ENCODE results near the gene MACO1.
"Not testable (repeated sequence)": the region's sequence is repeated elsewhere in the genome, so short reads cannot be mapped to it uniquely, and the experiment has no call there.

Gene MACO1

GRCh38 chr1:25425098-25426085, 5.3 kb upstream of the MACO1 start:
- DNase-seq, result no peak

GRCh38 chr1:25427696-25428095, 3.0 kb upstream of the MACO1 start:
- DNase-seq, result no peak

DNA sequence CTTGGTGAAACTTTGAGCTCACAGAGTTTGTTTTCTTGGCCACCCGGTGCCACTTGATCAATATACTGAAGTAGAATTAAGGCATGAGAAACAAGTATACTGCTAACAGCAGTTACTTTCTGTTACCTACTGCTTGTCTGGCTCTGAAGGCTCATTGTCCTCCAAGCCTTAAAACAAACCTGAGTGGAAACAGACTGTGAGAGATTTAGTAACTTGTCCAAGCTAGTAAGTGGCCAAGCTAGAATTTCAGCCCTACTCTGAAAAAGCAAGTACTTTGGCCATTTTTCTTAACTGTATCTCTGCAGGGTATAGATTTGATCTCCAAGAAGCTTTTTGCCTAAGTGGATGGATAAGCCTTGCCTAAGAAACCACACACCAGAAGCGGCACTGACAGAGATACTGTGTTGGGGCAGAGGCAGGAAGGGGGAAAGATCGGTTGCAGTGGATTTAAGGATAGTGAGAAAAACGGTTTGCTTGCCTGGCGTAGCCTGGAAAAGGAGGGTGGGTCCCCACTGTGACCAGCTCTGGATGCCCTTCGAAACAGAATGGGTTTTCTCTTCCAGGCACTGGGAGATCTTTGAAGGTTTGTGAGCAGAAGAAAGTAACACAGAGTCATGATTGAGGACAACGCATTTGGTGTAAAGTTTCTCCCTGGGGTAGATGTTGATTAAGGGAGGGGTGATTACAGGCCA, 2.1 kb upstream of the MACO1 start:
- no peak for DNase-seq

DNA sequence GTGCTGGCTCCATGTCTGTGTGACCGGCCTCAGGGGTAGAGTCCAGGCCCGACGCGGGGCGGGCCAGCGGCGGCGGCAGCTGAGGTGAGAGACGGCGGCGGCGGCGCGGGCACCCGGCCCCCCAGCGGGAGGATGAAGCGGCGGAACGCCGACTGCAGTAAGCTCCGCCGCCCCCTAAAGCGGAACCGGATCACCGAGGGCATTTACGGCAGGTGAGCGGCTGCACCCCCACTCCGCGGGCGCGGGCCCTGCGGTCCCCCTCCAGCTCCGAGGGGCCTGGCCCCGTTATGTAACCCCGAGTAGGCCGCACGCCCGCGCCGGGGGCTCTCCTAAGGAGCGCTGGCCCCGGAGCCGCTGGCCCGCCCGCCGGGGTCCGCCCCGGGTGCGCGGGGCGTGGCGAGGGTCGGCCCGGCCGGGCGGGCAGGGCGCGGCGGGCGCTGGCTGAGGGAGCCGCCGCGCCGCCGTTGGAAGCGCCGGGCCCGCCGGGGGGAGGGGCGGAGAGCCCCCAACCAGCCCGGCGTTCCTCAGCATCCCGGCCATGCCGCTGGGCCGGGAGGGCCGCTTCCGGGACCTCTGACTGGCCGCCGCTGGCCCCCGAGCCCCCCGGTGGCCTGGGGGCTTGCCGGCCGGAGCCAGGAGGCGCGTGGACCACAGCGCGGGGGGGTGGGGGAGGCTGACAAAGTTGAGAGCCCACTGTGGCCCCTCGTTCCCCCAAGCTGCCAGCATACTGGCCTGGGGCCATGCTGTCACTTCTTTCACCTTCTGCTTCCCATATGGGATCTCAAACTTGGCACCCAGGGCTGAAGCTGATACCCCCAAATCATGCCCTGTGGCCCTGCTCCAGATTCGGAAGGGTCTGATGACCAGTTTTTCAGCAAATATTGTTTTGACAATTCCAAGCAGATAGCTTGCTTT, 527 bp downstream of the MACO1 start:
- DNase-seq, result peak; percentile 21

DNA sequence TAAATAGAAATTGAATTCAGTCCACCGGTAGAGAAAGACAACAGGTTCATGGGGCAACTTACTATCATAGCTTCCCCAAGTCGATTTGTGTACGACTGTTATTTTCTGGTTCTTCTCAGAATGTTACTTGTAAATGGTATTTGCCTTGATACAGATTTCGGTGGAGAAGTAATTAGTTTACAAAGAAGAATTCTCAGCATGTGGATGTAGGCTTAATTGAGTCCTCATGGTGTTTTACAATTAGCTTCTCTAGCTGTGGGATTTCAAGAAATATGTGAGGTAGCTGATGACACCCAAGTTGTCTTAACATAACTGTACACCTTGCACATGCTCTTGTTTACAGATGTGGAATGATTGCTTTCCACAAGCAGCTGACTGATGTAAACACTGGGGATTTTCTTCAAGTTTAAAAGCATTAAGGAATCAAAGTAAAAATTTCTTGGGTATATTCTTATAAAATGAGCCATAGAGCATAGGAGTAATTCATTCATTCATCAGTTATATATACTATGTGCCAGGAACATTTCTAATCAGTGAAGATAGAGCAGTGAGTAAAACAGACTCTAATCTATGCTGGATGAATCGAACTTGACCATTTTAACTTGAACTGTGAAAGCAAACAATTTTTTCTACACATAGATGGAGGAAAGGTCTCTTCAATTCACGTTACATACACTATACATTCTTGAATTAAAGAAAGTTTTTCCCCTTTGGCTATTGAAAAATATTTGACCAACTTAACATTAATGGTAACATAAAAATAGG, 1.4 kb downstream of the MACO1 start:
- no peak for DNase-seq

- no peak for DNase-seq
Measured at GRCh38 chr1:25432749-25433388, 2.2 kb downstream of the MACO1 start.

DNA sequence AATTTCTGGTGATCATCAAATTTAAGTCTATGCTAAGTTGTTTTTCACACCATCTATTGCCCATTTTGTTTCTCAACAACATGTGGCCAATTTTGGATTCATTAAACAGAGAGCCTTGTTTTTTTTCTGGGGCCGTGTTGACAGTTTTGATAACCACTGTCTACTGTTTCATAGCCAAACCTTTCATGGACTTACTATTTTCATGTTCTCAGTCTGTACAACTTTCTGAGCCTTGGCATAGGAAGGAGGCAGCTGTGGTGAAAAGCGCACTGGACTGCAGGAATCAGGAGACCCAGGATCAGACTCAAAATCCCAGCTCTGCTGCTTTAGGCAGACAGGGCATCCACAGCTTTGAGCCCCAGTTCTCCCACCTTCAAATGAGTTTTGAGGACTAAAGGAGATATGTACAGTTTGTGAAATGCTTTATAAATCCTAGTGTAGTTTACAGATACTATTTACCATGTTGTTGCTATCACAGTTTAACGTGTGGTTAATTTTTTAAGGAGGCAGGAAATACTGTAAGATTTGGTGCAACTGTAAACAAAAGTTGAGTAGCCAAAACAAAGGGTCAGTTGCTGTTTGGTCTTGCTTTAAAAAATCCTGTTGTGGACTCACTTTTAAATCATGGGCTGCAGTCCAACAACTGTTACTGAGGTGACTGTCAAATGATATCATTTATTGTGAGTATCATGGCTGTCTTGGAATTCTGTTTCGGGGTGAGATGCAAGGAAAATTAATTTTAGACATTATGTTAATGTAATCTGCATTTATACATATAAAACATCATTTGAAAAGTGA, 2.9 kb downstream of the MACO1 start:
- no peak for DNase-seq

DNA sequence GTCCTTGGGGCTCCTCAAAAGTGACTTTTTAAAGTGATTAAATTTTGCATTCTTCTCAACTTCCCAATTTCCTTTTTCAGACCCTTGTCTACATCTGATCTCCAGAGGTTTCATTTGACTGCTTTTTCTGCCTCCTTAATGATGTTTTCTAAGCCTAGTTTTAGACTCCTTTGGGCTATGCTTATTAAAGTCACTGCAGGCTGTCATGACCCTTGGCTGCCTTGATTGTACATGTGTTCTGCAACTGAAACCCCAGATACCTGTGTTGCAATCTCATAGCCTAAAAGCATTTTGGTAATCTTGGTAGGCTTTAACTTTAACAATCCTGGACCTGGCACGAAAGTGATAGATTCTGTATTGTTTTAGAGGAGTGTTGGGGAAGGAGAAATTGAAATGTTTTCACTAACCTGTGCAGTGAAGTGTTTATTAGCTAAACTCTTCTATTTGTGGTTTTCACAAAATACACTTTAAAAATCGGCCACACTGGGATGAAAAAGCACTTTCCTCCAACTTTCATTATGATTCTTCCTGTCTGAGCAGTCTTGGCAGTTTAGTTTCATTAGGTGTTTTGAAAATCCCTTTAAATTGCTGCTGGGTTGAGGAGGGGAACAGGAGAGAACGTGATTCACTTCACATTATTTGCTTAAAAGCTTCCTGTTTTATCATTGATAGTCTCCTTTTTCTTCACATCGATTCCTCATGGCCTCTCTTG, 4.9 kb downstream of the MACO1 start:
- DNase-seq, result no peak

DNA sequence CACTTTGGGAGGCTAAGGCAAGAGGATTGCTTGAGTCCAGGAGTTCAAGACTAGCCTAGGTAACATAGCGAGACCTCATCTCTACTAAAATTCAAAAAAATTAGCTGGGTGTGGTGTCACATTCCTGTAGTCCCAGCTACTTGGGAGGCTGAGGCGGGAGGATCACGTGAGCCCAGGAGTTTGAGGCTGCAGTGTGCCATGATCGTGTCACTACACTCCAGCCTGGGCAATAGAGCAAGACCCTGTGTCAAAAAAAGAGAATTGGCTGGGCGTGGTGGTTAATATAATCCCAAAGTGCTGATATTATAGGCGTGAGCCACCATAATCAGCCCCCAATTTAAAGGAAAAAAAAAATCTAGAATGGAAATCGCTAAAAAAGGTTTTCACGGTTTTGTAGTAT, 7.0 kb downstream of the MACO1 start:
- no peak for DNase-seq

GRCh38 chr1:25439287-25439686, 8.6 kb downstream of the MACO1 start:
- no peak for DNase-seq

DNA sequence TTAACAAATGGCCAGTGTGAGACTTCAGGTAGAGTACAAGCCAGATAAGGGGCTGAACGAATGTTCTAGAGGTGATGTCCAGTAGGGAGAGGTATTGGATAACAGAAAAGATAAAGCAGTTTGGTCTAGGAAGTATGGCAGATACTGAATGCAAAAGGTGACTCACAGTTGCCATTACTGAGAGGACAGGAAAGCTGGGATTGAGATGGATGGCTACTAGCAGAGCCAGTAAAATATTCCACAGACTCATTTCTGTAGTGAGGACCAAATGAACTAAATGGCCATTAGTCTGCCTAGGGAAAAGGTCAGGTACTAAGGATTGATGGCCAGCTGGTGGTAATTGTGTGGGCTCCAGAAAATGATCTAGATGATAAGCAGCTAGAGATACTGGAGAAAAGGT, 11.5 kb downstream of the MACO1 start:
- no peak for DNase-seq

DNA sequence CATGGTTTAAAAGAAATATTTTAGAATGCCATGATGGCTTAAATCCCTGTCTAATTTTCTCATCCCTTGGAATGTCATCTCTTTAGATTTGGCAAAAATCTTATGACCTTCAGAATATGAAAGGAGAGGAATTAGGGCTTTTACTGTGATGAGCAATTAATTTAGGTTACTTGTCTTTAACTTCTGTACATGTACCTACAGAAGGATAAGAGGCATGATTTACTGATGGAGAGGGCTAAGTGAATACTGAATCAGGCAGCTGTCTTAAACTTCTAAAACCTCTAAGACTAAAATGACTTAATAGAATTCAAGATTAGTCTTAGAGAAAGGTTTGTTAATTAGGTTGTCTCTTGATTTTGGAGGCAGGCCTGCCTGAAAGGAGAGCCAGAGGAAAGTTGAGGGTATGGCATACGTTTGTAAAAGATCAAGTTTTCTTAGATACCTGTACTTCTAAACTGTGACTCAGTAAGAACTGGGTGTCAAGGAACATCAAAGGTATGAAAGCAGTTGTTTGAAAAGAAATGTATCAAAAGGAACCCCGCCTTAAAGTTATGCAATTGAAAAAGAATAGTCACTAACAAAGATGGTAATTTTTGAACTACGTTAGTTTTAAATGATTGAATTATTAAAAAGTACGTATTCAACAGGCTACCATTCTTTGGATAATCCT, 12.5 kb downstream of the MACO1 start:
- DNase-seq, result no peak

DNA sequence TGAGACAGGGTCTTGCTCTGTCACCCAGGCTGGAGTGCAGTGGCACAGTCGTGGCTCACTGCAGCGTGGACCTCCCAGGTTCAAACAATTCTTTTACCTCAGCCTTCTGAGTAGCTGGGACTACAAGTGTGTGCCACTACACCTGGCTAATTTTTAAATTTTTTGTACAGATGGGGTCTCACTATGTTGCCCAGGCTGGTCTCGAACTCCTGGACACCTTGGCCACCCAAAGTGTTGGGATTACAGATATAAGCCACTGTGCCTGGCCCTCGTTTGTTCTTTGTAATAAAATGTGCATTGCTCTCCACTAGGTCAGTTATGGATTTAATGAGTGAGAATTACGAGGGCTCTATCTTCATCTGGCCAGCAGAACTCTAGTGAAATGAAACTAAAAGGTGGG, 13.9 kb downstream of the MACO1 start:
- not testable (repeated sequence) for DNase-seq

- no peak for DNase-seq
Measured at GRCh38 chr1:25445993-25446538, 15.4 kb downstream of the MACO1 start.

DNA sequence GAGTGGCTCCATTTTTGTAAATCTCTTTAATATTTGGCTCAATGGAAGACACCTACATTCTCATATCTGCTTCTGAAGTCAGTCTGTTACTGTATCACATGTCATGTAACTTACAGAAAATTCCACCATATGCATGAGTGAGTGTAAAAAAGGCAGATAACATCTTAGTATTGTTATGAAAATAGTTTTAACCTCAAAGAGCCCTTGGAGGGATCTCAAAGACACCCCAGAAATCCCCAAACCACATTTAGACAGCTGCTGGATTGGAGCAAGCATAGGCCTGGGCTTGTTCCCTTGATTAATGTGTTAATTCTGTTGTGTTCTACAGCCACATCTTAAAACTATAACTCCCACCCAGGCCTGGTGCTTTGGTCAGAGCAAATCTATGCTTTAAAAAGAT, 16.9 kb downstream of the MACO1 start:
- no peak for DNase-seq

GRCh38 chr1:25450891-25451290, 20.2 kb downstream of the MACO1 start:
- DNase-seq, result no peak

DNA sequence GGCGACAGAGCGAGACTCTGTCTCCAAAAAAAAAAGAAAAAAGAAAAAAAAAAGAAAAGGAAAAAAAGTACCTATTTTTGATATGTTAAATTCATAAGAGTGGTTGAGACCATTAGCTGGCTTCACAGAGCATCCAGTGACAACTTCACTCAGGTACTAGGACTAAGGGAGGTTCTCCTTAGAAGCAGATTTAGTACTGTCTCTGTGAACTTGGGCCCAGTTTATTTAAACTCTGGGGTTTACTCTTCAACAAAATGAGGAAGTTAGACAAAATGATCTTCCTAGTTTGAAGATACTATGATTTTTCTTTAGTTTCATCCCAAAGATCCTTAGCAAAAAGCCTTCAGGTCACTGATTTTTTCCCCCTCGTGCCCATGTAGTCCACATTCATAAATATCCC, 21.2 kb downstream of the MACO1 start:
- no peak for DNase-seq

DNA sequence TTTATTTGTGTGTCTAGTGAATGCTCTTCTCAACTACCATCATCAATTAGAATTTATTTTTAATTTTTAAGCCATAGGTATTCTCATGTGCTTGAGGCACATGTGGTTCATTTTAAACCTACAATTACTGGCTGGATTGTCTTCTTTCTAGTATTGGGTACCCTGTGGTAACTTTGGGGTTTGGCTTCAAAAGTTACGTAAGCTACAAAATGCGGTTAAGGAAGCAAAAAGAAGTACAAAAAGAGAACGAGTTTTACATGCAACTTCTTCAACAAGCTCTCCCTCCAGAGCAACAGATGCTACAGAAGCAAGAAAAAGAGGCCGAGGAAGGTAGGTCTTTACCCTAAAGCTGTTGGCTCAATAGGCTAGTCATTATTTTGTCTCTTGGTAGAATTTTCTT, 25.8 kb downstream of the MACO1 start:
- no peak for DNase-seq

- no peak for DNase-seq
Measured at GRCh38 chr1:25458541-25459298, 28.0 kb downstream of the MACO1 start.
